Lower lobe of right lung (tissue), 2 donors: ENCODE data around the gene CYP4V2. TPM values are rescaled to one million over a fixed set of nuclear protein-coding genes. Genes with fewer than 3 reads are reported as not detected.
A peak's percentile ranks its signal among the peaks of the same experiment; 100 is the strongest.

Experiments
- ATAC-seq, 2 donors: fragments of 200-7000 bp; cut with Tn5 transposase; one replicate each; pipeline ENCODE4 v1.9.1; 2020 to 2022; ENCODE audit warnings: mild to moderate bottlenecking in 2 of 2, moderate library complexity in 2 of 2
- DNase-seq: peaks from one replicate; pipeline ENCODE4 v3.0.0-alpha.2; 2020
- H3K27ac ChIP-seq: fragments of 200-600 bp; one replicate; pipeline ENCODE4 v1.8.0; 2022
- H3K27me3 ChIP-seq: fragments of 200-600 bp; one replicate; pipeline ENCODE4 v1.8.0; 2022; ENCODE audit warnings: low read depth
- H3K36me3 ChIP-seq: fragments of 200-600 bp; one replicate; pipeline ENCODE4 v1.8.0; 2022; ENCODE audit warnings: mild to moderate bottlenecking
- H3K4me1 ChIP-seq: fragments of 200-600 bp; one replicate; pipeline ENCODE4 v1.8.0; 2022
- H3K4me3 ChIP-seq: fragments of 200-600 bp; one replicate; pipeline ENCODE4 v1.8.0; 2022; ENCODE audit warnings: mild to moderate bottlenecking
- H3K9me3 ChIP-seq: fragments of 200-600 bp; one replicate; pipeline ENCODE4 v1.8.0; 2022
- intact Hi-C: fragments of 100-400 bp; cut with DNase I; formaldehyde crosslinking; loops from one replicate; pipeline ENCODE4 v1.11.0; 2022
- total RNA-seq: library from RNA; stranded (reverse); fragmentation: NEBNext Ultra II Directional; extraction: Animal tissue kit (Norgen Biotek cat#: 25700); gene quantifications from one replicate; pipeline ENCODE4 v1.2.1, GENCODE V29; 2021
- TF ChIP-seq, protein P1 (sequence below): fragments of 200-600 bp; IDR thresholded peaks from one replicate; pipeline ENCODE4 v1.8.0; 2022; ENCODE audit warnings: antibody characterized with exemption, mild to moderate bottlenecking
- donor health status: DM: no; HTN: yes; CAD: no; lungs with severe emphysema.

The CYP4V2 gene
- total RNA-seq, 1 donor from 2014 or later: 38.6 TPM

DNA sequence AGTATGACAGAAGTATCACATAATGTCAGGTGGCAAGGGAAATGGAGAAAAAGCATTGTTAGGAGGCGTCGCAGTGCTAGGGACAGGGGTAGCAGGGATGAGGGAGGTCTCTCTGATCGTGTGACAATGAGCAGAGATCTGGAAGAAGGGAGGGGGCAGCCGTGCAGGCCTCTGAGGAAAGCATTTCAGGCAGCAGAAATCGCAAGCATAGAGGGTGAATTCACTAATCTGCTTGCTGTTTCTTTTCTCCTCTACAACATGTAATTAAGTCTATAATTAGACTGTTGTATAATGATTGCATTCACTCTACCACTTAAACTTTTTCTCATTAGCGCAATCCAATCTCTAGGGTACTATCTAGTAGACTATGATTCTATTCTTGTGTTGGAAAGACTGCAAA, 9.1 kb downstream of the CYP4V2 start:
- ATAC-seq (no peak), DNase-seq (no peak)
- H3K4me1 ChIP-seq: no peaks in the 10 kb centered on the region
- no peaks in the 10 kb centered on the region for H3K27me3 ChIP-seq
- no peak overlapping the region for H3K27ac ChIP-seq
- no peak overlapping the region for H3K4me3 ChIP-seq
- TF ChIP-seq, protein P1, sequence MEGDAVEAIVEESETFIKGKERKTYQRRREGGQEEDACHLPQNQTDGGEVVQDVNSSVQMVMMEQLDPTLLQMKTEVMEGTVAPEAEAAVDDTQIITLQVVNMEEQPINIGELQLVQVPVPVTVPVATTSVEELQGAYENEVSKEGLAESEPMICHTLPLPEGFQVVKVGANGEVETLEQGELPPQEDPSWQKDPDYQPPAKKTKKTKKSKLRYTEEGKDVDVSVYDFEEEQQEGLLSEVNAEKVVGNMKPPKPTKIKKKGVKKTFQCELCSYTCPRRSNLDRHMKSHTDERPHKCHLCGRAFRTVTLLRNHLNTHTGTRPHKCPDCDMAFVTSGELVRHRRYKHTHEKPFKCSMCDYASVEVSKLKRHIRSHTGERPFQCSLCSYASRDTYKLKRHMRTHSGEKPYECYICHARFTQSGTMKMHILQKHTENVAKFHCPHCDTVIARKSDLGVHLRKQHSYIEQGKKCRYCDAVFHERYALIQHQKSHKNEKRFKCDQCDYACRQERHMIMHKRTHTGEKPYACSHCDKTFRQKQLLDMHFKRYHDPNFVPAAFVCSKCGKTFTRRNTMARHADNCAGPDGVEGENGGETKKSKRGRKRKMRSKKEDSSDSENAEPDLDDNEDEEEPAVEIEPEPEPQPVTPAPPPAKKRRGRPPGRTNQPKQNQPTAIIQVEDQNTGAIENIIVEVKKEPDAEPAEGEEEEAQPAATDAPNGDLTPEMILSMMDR: no peak
- H3K9me3 ChIP-seq: no peaks in the 10 kb centered on the region
- H3K36me3 ChIP-seq: peaks cover 14% of the 10 kb centered on the region
- intact Hi-C loops: no loop called here

DNA sequence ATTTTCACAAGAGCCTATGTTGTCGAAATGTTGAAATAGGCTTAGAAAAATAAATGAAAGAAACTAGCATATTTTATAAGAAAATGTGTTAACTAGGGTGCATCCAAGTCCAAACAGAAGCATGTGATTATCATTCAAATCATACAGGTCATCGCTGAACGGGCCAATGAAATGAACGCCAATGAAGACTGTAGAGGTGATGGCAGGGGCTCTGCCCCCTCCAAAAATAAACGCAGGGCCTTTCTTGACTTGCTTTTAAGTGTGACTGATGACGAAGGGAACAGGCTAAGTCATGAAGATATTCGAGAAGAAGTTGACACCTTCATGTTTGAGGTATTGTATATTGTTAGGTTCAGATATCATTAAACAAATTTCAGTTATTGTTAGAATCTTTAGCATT, 9.6 kb downstream of the CYP4V2 start:
- H3K4me1 ChIP-seq: no peaks in the 10 kb centered on the region
- H3K36me3 ChIP-seq: peaks cover 13% of the 10 kb centered on the region
- no peak for DNase-seq
- TF ChIP-seq, protein P1: no peak
- no peak overlapping the region for H3K27ac ChIP-seq
- intact Hi-C loops: no loop called here
- no peak overlapping the region for H3K4me3 ChIP-seq
- no peak for ATAC-seq
- H3K27me3 ChIP-seq: no peaks in the 10 kb centered on the region
- no peaks in the 10 kb centered on the region for H3K9me3 ChIP-seq

DNA sequence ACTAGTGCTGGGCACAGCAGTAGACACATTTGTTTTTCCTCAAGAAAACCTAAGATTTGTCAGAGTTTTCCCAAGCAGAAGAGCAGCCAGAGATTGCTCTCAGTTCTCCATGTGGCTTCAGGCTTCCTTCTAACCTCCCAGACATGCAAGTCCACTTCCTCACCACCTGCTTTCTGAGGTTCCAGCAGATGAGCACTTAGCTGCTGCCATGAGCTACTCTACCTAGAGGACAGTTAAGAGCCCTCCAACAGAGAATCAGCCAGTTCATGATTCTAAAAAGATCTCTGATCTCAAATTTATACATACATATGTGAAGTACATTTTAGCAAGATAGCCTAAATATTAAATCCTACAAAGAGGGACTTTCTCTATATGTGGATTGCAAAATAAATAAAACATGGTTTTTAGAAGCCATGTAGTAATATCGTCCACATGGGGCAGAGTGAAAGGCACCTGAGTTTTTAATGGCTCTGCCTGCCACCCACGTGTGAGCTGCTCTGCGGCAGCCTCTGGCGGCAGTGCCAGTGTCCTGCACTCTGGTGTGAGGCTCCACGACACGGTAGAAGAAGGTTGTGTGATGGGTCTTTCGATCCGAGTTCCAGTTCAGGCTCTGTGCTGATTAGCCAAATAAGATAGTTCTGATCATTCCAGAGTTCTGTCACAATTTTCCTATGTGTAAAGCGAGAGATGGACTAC, 10.3 kb downstream of the CYP4V2 start:
- H3K36me3 ChIP-seq: peaks cover 12% of the 10 kb centered on the region
- ATAC-seq (peak; percentile 86), DNase-seq (no peak)
- no peak overlapping the region for H3K4me3 ChIP-seq
- H3K27me3 ChIP-seq: no peaks in the 10 kb centered on the region
- no peaks in the 10 kb centered on the region for H3K9me3 ChIP-seq
- TF ChIP-seq, protein P1: peak; percentile 61
- no peak overlapping the region for H3K27ac ChIP-seq
- intact Hi-C loops: no loop called here
- no peaks in the 10 kb centered on the region for H3K4me1 ChIP-seq

DNA sequence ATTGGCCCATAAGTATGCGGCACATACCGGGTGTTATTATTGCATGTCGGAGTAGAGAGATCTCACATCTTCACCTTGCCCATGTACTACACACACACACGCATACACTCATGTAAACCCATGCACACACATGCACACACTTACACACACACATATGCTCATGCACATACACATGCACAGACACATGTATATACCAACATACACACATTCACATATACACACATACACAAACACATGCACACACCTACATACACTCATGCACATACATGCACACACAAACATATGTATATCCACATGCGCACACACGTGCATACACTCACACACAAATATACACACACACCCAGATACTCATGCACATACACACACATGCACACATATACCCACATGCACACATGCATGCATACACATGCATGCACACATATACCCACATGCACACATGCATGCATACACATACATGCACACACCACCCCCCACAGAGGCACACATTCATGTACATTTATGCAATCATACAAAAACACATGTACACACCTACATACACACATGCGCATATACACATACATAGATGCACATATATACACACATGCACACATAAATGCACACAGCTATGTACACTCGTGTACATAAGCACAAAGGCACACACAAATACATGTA, 11.2 kb downstream of the CYP4V2 start:
- no peak overlapping the region for H3K27ac ChIP-seq
- TF ChIP-seq, protein P1: no peak
- H3K4me1 ChIP-seq: no peaks in the 10 kb centered on the region
- no peak overlapping the region for H3K4me3 ChIP-seq
- ATAC-seq (no peak), DNase-seq (no peak)
- intact Hi-C loops: no loop called here
- no peaks in the 10 kb centered on the region for H3K9me3 ChIP-seq
- peaks cover 7% of the 10 kb centered on the region for H3K36me3 ChIP-seq
- H3K27me3 ChIP-seq: no peaks in the 10 kb centered on the region

DNA sequence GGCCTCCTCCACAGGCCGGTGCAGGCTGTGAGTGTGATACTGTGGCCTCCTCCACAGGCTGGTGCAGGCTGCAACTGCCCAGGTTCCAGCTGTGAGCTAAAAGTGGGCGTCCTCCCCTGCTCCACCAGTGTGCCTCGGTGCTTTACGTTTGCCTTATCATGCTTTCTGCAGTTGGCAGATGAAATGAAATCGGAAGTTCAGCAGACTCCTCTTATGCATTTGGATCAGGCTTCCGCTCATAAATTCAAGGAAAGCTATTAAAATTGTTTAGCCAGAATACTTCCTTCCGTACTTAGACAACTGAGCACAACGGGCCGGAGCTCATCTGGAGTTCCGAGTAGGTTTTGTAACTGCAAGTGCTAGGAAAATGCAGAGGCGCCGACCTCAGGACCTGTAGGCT, 12.0 kb downstream of the CYP4V2 start:
- peaks cover 5% of the 10 kb centered on the region for H3K36me3 ChIP-seq
- no peak overlapping the region for H3K27ac ChIP-seq
- intact Hi-C loops: no loop called here
- DNase-seq (no peak), ATAC-seq (peak; percentile 29 to 40)
- no peak overlapping the region for H3K4me3 ChIP-seq
- TF ChIP-seq, protein P1: no peak
- H3K27me3 ChIP-seq: no peaks in the 10 kb centered on the region
- no peaks in the 10 kb centered on the region for H3K9me3 ChIP-seq
- no peaks in the 10 kb centered on the region for H3K4me1 ChIP-seq
